Measurements from ENCODE around the gene CD22. TPM values are rescaled to one million over a fixed set of nuclear protein-coding genes. Genes with fewer than 3 reads are reported as not detected.

The CD22 gene
- total and polyA plus RNA-seq, 10 of the 15 experiments (the other 5 are each of a cell fraction or from before 2014, with no cell fraction given), result 23.0 to 344 (median 181) TPM

DNA sequence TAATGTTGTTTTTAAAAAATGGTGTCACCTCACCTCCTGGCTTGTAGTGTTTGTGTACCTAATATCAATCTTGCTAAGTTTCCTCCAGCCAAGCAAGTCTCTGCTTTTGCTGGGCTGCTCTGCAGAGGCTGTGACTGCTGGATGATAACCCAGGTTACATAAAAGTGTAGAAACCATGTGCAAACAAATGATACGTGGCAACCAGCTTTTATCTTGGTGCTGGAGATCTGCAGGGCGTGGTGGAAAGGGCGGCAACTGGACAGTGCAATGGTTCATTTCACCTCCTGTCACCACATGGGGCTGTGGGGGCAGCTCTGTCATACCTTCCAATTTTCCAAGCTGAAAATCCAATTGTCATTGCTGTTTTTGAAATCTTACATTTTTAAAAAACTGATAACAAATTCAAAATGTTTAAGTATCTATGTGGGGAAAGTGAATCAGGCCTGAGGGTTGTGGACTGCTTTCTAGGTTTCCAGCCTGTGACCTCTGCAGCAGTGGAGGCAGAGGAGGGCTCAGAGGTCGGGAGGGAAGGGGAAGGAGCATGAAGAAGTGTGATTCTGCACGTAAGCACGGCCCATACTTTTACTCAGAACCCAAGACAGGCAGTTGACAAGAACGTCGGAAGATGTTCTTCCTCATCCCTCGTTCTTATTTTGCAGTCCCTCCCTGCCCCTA, 51.6 kb downstream of the CD22 start:
- Histone ChIP-seq H3K4me1 (ENCODE audit: control insufficient read depth, insufficient read depth, low read length) (peaks cover 21% of the 10 kb centered on the region), H3K27ac (ENCODE audit: control insufficient read depth, insufficient read depth) (no peak overlapping the region), H4K20me1 (ENCODE audit: control insufficient read depth, insufficient read depth) (no peaks in the 10 kb centered on the region), H3K4me3 (no peak overlapping the region), H3K79me2 (ENCODE audit: control insufficient read depth, insufficient read depth, low read length) (no peaks in the 10 kb centered on the region), H3K9me3 (replicated peaks; ENCODE audit: control insufficient read depth, insufficient read depth, low read length) (peaks cover 3% of the 10 kb centered on the region), H2AFZ (ENCODE audit: control insufficient read depth, low read depth, low read length) (peak overlapping the region; percentile 3; the same call in 1 of the 2 replicates), H3K27me3 (replicated peaks in 1 of 2; ENCODE audit: control insufficient read depth in 2 of 2, insufficient read depth in 2 of 2, low read length in 1 of 2) (no peaks in the 10 kb centered on the region), H3K36me3 (ENCODE audit: control insufficient read depth in 2 of 2, insufficient read depth in 2 of 2, low read length in 1 of 2) (no peaks in the 10 kb centered on the region), H3K4me2 (ENCODE audit: control insufficient read depth, insufficient read depth) (no peak overlapping the region), H3K9ac (ENCODE audit: control insufficient read depth, insufficient read depth, low read length) (no peak overlapping the region)
- no peak for ATAC-seq
- FAIRE-seq, result no peak
- ChIA-PET SMC1A (ENCODE audit: uncharacterized antibody, unreplicated experiment) (interaction anchor here (0.7 to 1.6 kb wide), 3 partner anchors 8 to 79 kb away, joined by 3 to 7 read pairs (median 4); no protein-coding TSS in a partner anchor), CTCF (interaction anchor here (2.0 kb wide), 1 partner anchor 115 kb away, joined by 4 read pairs; no protein-coding TSS in a partner anchor), POLR2A (interaction anchor here (0.7 kb wide), 1 partner anchor 27 kb away, joined by 3 read pairs; no protein-coding TSS in a partner anchor), RAD21 (ENCODE audit: unreplicated experiment) (interaction anchor here (0.5 kb wide), 1 partner anchor 31 kb away, joined by 3 read pairs; no protein-coding TSS in a partner anchor)
- 60% methylated on average over 9 of the region's 9 CpGs for WGBS (ENCODE audit: insufficient coverage, insufficient replicate concordance, low lambda C conversion rate, missing lambda C conversion rate)
- in situ Hi-C loops (cut with MboI) (no loop called here), intact Hi-C loops (cut with micrococcal nuclease; ENCODE audit: unreplicated experiment) (no loop called here)
- no TSS peak for BruUV-seq (replicated peaks)
- no peak for TF ChIP-seq KDM1A (IDR thresholded peaks at IDR 0.05; ENCODE audit: borderline replicate concordance)
- no peak for TF ChIP-seq KAT2A (conservative IDR thresholded peaks at IDR 0.05; ENCODE audit: control insufficient read depth, low read depth, low read length)
- TF ChIP-seq, protein P1, sequence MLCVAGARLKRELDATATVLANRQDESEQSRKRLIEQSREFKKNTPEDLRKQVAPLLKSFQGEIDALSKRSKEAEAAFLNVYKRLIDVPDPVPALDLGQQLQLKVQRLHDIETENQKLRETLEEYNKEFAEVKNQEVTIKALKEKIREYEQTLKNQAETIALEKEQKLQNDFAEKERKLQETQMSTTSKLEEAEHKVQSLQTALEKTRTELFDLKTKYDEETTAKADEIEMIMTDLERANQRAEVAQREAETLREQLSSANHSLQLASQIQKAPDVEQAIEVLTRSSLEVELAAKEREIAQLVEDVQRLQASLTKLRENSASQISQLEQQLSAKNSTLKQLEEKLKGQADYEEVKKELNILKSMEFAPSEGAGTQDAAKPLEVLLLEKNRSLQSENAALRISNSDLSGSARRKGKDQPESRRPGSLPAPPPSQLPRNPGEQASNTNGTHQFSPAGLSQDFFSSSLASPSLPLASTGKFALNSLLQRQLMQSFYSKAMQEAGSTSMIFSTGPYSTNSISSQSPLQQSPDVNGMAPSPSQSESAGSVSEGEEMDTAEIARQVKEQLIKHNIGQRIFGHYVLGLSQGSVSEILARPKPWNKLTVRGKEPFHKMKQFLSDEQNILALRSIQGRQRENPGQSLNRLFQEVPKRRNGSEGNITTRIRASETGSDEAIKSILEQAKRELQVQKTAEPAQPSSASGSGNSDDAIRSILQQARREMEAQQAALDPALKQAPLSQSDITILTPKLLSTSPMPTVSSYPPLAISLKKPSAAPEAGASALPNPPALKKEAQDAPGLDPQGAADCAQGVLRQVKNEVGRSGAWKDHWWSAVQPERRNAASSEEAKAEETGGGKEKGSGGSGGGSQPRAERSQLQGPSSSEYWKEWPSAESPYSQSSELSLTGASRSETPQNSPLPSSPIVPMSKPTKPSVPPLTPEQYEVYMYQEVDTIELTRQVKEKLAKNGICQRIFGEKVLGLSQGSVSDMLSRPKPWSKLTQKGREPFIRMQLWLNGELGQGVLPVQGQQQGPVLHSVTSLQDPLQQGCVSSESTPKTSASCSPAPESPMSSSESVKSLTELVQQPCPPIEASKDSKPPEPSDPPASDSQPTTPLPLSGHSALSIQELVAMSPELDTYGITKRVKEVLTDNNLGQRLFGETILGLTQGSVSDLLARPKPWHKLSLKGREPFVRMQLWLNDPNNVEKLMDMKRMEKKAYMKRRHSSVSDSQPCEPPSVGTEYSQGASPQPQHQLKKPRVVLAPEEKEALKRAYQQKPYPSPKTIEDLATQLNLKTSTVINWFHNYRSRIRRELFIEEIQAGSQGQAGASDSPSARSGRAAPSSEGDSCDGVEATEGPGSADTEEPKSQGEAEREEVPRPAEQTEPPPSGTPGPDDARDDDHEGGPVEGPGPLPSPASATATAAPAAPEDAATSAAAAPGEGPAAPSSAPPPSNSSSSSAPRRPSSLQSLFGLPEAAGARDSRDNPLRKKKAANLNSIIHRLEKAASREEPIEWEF (IDR thresholded peaks at IDR 0.05; ENCODE audit: insufficient replicate concordance, low read depth, low read length), result no peak
- TF ChIP-seq, protein P2, sequence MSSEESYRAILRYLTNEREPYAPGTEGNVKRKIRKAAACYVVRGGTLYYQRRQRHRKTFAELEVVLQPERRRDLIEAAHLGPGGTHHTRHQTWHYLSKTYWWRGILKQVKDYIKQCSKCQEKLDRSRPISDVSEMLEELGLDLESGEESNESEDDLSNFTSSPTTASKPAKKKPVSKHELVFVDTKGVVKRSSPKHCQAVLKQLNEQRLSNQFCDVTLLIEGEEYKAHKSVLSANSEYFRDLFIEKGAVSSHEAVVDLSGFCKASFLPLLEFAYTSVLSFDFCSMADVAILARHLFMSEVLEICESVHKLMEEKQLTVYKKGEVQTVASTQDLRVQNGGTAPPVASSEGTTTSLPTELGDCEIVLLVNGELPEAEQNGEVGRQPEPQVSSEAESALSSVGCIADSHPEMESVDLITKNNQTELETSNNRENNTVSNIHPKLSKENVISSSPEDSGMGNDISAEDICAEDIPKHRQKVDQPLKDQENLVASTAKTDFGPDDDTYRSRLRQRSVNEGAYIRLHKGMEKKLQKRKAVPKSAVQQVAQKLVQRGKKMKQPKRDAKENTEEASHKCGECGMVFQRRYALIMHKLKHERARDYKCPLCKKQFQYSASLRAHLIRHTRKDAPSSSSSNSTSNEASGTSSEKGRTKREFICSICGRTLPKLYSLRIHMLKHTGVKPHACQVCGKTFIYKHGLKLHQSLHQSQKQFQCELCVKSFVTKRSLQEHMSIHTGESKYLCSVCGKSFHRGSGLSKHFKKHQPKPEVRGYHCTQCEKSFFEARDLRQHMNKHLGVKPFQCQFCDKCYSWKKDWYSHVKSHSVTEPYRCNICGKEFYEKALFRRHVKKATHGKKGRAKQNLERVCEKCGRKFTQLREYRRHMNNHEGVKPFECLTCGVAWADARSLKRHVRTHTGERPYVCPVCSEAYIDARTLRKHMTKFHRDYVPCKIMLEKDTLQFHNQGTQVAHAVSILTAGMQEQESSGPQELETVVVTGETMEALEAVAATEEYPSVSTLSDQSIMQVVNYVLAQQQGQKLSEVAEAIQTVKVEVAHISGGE (CRISPR knock-in tag; IDR thresholded peaks at IDR 0.05), result no peak
- no peak for TF ChIP-seq FOS (IDR thresholded peaks at IDR 0.05; ENCODE audit: borderline replicate concordance, extremely low read depth, insufficient read length)
- TF ChIP-seq NFYB (IDR thresholded peaks at IDR 0.05; ENCODE audit: insufficient read depth, low read depth, low read length), result no peak
- TF ChIP-seq, protein P3, sequence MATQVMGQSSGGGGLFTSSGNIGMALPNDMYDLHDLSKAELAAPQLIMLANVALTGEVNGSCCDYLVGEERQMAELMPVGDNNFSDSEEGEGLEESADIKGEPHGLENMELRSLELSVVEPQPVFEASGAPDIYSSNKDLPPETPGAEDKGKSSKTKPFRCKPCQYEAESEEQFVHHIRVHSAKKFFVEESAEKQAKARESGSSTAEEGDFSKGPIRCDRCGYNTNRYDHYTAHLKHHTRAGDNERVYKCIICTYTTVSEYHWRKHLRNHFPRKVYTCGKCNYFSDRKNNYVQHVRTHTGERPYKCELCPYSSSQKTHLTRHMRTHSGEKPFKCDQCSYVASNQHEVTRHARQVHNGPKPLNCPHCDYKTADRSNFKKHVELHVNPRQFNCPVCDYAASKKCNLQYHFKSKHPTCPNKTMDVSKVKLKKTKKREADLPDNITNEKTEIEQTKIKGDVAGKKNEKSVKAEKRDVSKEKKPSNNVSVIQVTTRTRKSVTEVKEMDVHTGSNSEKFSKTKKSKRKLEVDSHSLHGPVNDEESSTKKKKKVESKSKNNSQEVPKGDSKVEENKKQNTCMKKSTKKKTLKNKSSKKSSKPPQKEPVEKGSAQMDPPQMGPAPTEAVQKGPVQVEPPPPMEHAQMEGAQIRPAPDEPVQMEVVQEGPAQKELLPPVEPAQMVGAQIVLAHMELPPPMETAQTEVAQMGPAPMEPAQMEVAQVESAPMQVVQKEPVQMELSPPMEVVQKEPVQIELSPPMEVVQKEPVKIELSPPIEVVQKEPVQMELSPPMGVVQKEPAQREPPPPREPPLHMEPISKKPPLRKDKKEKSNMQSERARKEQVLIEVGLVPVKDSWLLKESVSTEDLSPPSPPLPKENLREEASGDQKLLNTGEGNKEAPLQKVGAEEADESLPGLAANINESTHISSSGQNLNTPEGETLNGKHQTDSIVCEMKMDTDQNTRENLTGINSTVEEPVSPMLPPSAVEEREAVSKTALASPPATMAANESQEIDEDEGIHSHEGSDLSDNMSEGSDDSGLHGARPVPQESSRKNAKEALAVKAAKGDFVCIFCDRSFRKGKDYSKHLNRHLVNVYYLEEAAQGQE (IDR thresholded peaks at IDR 0.05; ENCODE audit: low read depth, low read length), result no peak
- TF ChIP-seq DPF2 (IDR thresholded peaks at IDR 0.05), result no peak
- no peak for TF ChIP-seq MYC (IDR thresholded peaks at IDR 0.05; ENCODE audit: insufficient read depth, insufficient read length, insufficient replicate concordance, low read length, severe bottlenecking)
- DNase-seq (ENCODE audit: low read depth, low spot score), result no peak
